Retina (tissue), 1 donor: ENCODE measurements around the gene CHTF18.

ENCODE experiments used
- DNase-seq: peaks from one replicate; pipeline ENCODE4 v3.0.0-alpha.2; 2016

Gene CHTF18

DNA sequence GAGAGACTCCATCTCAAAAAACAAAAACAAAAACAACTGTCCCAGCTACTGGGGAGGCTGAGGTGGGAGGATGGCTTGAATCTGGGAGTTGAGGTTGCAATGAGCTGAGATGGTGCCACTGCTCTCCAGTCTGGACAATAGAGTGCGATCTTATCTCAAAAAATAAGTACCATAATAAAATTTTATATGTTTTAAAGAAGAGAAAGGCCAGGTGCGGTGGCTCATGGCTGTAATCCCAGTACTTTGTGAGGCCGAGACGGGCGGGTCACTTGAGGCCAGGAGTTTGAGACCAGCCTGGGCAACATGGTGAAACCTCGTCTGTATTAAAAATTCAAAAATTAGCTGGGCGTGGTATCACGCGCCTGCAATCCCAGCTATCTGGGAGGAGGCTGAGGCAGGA is 11.6 kb upstream of the CHTF18 start:
- DNase-seq: no peak

DNA sequence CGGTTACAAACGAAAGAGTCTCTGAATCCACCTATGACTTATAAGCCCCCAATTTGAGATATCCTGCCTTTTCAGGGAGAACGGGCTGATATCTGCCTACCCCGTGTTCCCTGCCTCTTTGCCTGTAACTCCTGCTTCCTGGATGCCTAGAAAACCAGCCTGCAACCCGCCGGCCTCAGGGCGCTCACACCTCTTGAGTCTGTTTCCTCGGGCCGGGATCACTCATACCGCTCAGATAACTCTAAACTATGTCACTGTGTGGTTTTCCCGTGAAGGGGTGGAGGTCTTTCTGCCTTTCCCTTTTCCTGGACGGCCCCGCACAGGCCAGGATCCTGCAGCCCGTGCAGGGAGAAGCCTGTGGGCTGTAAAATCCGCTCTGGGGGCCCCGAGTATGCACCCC is 10.6 kb upstream of the CHTF18 start:
- no peak for DNase-seq

DNA sequence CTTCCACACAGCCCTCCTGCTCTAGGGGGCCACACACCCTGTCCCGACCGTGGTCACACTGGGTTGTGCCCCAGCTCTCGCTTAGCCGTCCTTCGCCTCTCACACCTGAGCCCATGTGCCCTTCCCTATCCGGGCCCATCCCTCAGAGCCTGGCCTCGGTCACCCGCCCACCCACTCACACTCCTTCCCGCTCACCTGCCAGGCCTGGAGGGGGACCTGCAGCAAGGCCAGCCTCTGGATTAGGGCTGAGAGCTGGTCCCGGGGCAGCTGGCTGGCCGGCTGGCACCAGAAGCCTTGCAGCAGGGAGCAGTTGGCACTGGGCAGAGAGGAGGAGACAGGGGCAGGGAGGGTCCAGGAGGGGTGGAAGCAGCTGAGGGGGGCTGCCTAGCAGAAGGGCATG is 10.0 kb upstream of the CHTF18 start:
- no peak for DNase-seq

DNA sequence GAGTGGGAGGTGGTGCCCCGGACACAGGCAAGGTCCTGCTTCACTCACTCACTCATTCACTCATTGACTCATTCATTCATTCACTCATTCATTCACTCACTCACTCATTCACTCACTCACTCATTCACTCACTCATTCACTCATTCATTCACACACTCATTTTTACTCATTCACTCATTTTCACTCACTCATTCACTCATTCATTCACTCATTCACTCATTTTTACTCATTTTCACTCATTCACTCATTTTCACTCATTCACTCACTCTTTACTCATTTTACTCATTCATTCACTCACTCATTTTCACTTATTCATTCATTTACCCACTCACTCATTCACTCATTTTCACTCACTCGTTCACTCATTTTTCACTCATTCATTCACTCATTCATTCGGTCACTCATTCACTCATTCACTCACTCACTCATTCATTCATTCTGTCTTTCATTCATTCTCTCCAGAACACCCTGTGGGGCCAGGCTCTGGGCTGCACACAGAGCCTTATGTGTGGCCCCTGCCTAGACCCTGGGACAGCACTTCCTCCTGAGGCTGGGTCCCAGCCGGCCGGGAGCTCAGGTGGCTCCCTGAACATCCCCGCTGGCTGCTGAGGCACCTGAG is 9.4 kb upstream of the CHTF18 start:
- DNase-seq: no peak

DNA sequence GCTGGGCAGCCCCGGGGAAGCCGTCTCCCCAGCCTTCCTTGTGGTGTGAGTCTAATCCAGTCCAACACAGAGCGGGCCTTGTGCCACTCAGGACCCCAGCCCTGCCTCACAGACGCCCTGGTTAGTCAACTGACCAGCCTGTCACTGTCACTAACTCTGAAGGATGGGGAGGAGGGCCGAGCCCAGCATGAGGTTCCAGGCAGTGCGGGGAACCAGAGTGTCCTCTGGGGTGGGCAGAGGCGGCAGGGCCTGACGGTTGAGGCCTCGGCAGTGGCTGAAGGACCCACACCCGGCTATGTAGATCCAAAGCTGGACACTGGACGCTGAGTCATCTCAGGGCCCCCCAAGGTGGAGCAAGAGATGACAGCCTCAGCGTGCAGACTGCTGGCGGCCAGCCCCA is 8.9 kb upstream of the CHTF18 start:
- no peak for DNase-seq

DNA sequence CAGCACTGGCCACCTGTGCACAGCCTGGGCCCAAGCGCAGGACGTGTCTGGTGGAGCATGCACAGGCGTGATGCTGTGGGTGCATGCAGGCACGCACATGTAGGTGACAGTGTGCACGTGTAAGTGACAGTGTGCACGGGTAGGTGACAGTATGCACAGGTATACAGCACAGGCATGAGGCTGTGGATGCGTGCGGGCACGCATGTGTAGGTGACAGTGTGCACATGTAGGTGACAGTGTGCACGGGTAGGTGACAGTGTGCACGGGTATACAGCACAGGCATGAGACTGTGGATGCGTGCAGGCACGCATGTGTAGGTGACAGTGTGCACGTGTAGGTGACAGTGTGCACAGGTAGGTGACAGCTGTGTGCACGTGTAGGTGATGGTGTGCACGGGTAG is 8.1 kb upstream of the CHTF18 start:
- DNase-seq: no peak

DNA sequence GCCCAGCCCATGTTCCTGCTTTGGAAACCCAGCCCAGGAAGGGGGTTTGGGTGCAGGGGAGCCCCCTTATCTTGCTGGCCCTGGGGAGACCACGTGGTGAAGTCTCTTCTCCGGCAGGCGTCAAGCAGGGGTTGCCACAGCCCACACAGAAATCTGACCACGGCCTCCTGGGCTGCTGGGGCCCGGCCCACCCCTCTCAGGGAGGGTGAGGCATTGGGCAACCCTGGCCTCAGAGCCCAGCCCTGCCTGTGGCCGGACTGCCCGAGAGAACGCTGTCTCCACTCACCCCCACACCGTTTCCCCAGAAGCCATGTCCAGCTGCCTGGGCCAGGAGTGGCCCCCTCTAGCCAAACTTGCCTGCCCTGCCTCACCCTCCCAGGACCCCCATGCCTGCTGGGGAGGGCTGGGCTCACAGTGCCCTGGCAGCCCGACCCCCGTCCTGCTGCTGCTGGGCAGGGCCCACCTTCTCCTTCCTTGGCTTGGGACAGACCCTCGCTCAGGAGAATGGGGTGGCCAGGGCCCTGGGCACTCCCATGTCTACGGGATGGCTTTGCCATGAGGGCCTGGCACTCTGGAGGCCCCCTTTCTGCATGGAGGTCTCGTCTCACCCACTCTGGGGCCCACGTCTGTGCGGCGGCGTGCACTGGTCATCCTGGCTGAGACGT is 6.9 kb upstream of the CHTF18 start:
- DNase-seq: no peak

DNA sequence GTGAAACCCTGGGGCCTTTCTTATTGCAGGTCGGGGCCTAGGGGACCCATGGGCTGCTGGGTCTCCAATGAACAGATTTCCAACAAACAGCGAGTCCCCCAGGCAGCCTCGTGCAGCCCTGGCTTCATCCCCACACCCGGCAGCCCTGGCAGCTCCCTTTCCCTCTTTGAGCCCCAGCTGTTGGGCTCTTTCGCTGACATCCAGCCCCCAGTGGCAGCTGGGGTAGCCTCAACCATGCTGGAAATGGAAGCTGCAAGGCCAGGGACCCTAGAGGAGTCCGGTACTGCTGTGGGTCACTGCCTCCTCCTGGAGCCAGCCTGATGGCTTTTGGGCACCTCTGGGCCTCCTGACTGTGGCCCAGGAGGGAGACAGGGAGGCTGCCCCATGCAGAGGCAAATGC is 6.2 kb upstream of the CHTF18 start:
- DNase-seq: no peak

DNA sequence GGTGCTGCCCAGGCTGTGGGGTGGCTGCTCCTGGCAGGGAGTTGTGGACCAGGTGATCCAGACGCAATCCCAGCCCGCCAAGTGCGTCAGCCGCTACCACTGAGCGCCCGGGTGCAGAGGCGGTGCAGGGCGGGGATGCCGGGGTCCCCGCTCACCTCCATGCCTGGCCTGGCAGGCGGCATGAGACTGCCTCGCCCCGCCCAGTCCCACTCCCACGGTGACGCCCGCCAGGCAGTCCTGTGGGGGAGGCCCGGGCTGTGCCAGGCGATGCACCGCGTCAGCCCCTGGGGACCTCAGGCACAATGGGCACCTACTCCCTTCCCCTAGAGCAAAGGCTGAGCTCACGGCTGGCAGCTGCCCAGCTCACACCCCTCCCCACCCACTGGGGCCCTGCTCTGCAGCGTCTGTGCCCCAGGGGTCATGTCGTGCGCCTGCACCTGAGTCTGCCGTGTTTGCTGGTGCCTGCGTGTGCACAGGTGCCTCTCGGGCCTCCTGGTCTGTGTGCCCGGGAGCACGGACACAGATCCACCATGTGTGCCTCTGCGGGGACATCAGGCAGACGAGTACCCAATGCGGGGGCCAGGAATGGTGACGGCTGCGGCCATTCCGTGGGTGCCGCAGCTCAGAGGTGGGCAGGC is 5.5 kb upstream of the CHTF18 start:
- no peak for DNase-seq

DNA sequence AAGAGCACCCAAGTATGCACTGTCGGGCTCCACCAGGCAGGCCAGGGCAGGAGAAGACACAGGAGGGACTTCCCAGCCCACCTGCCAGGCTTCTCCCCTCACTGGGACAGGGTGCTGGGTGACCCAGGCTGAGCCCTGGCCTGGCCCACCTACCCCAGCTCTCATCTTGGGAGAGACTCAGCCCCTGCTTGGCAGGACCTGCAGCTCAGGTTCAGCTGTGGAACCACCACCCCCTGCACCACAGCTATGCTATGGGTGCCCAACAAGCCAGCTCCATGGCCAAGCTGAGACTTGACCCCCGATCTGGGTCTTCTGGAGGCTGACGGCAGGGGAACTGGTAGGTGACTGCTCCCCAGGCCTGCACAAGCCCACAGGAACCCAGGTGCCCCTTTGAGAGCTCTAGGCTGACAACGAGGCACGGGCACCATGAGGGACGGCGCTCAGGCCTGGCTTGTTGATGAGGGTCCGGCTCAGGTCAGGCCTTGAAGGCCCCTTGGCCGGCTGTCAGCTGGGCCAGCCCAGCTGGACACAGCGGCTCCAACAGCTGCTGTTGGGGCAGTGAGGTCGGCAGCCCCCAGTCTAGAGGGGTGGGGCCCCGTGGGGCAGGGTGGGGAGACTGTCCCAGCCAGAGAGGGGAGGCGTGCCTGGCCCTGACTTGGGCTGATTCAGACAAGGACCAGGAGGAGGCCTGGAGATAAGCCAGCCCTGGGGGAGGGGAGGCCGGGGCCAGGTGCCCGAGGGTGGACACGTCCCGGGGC is 4.8 kb upstream of the CHTF18 start:
- no peak for DNase-seq

DNA sequence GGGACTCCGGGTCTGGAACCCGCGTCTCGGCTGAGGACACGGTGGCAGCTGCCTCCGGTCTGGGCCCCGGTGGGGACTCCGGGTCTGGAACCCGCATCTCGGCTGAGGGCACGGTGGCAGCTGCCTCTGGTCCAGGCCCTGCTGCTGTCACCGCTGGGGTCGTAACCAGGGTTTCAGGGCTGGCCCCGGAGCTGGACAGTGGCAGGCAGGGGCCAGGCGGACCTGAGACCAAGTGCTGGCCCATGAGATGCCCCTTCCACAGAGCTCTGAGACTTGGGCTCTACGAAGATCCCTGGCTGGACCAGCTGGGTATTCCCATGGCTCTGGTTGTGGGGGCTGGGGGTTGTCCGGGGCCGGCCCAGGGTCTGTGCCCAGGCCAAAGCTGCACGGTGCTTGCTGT is 4.0 kb upstream of the CHTF18 start:
- no peak for DNase-seq

DNA sequence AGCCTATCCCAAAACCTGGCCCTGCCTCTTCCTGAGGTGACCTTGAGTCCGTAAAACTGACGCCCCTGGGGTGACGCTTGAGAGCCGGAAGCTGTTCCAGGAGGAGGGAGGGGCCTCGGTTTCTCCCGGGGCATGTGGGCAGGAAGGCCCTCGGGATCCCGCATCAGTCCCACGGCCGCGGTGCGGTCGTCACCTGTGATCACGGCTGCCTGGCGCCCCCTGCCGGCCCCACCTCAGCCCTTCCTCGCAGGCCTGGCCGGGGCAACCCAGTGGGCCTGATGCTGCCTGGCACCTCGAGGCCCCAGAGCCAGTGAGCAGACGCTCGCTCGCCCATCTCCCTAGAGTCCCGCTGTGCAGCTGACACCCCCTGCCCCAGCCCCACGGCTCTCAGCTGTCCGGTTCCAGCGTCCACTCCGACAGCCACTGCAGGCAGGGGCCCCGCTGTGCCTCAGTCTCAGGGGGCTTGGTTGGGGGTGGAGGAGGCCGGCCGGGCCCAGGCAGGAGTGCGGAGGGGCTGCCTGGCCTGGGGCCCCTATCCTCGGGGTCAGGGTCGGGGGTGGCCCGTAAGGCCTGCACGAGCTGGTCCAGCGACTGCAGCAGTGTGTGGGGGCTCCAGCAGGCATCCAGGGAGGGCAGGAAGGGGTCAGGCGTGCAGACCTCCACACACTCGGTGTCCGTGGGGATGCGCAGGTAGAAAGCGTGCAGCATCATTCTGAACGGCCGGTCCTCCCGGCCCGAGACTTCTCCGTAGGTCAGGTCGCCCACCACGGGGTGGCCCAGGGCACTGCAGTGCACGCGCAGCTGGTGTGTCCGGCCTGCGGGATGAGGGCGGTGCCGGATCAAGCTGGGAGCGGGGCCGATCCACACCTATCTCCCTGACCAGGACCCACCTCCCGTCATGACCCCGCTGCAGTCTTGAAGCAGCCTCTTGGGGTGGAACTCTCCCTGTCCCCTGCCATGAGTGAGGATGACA is 2.6 kb upstream of the CHTF18 start:
- peak; percentile 69 for DNase-seq

DNA sequence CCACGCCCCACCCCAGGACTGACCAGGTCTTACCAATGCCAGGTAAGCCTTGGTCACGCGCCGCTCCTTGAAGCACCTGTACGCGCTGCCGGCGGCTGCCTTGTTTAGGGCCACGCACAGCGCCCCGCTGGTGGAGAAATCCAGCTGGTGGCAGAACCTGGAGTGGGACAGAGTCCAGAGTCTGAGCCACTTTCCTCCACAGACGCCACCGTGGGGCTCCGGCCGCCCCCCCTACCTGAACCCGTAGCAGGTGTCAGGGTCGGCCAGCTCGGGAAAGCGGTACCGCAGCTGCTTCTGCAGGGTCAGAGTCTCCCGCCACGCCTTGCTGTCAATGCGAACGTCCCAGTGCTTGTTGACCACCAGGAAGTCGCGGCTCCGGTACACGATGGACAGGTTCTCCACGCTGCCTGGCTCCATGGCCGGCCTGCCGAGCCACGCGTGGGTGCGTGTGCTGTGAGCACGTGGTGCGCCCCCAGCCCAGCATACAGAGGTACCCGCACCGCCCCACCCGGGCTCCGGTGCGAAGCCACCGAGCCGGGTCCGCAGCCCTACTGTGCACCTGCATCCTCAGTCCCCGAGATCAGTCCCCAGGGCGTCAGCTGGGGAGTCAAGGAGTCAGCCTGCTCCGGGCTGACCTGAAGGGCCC is 976 bp upstream of the CHTF18 start:
- DNase-seq: no peak

DNA sequence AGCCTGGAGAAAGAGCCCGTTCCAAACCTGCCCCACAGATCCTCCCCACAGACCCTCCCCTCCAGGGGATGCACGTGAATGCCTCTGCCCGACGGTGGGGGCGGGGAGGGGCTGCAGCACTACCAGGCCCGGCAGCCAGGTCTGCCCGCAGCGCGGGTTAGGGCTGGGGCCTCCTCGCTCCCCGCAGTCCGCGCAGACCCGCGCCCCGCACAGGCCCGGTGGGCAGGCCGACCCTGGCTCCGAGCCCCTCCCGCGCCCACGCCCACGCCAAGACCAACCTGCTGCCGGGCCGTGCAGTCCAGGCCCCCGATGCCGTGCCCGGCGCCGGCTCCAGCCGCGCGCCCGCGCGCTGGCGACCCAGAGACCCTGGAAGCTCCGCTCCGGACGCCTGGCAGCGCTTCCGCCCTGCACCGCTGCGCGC is 432 bp upstream of the CHTF18 start, which contains the start of gene RPUSD1:
TSS of gene RPUSD1 (minus strand) at position 404 of the 421 bp plus-strand sequence. CDS start 644 bp downstream, outside the sequence.
- peak; percentile 40 for DNase-seq

DNA sequence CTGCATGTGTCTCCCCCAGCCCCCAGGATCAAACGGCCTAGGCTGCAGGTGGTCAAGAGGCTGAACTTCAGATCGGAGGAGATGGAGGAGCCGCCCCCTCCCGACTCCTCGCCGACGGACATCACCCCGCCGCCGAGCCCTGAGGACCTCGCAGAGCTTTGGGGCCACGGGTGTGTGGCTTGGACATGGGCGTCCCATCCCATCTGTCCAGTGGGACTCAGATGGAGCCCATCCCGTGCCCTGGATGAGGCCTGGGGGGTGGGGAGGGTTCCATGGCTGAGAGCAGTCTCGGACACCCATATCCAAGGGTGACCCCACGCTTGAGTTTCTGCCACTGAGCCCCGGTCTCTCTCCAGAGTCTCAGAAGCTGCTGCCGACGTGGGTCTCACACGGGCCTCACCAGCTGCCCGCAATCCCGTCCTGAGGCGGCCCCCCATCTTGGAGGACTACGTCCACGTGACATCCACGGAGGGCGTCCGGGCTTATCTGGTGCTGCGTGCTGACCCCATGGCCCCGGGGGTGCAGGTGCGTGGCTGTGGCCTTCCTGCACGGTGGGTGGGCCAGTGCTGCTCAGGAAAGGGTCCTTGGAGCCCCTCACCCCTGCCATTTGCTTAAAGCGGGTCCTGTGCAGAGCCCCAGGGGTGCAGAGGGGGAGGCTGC is 901 bp downstream of the CHTF18 start:
- no peak for DNase-seq

DNA sequence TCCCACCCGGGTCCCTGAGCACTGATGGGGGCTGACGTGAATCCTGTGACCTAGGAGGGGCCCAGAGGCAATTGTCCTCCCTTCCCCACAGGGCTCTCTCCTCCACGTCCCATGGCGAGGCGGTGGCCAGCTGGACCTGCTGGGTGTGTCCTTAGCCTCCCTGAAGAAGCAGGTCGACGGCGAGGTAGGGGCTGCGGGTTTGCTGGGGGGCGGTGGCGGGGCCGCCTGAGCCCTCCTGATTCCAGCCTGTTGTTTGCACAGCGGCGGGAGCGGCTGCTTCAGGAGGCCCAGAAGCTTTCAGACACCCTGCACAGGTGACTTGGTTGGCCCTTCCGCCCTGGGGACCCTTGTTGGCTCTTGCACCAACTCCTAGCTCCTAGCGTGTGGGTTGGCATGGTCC is 1.7 kb downstream of the CHTF18 start:
- no peak for DNase-seq

DNA sequence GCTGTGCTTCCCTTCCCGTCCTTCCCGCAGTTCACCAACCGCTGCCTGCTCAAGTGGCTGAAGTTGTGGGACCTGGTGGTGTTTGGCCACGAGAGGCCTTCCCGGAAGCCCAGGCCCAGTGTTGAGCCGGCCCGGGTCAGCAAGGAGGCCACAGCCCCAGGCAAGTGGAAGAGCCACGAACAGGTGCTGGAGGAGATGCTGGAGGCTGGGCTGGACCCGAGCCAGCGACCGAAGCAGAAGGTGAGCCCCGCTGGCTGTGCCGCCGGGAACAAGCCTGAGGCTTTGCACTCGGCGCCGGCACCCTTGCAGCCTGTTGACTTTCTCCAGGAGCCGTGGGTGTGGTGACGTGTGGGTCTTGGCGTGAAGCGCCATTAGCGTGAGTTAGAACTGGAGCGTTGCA is 2.7 kb downstream of the CHTF18 start:
- no peak for DNase-seq

DNA sequence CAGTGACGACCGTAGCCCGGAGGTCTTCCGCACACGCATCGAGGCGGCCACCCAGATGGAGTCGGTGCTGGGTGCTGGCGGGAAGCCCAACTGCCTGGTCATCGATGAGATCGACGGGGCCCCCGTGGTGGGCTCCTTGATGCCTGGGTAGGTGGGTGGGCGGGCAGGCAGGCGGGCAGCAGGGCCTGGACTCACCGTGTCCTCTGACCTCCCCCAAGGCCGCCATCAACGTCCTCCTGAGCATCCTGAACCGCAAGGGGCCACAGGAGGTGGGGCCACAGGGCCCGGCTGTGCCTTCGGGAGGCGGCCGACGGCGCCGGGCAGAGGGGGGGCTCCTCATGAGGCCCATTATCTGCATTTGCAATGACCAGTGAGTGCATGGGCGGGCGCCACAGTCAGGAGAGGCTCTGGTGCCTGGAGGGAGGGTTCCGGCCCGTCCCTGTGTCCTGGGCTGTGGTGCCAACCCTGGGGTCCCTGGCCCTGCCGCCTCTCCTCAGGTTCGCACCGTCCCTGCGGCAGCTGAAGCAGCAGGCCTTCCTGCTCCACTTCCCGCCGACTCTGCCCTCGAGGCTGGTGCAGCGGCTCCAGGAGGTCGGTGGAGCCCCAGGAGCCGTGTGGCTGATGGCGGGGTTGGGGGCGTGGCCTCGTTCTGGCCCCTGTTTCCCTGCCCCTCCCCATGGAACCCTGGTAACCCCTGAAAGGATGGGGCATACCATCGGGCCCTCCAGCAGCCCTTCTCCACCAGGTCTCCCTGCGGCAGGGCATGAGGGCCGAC is 4.0 kb downstream of the CHTF18 start:
- DNase-seq: no peak

DNA sequence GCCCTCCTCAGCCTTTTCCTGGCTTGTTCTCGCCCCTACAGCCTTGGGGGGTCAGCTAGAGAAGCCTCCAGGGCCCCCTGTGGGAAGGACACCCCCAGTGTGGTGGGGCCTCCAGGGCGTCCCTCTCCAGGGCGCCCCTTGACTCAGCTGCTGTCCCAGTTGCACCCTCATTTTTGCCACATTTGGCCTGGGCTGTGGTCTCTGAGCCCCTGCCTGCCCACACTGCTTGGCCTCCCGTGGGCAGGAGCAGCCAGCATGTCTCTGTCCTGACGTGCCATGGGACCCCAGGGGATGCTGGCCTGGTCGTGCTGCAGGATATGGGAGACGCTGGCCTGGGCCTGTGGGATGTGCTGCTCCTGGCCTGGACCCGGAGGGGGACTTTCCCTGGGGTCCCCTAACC is 5.0 kb downstream of the CHTF18 start:
- no peak for DNase-seq

DNA sequence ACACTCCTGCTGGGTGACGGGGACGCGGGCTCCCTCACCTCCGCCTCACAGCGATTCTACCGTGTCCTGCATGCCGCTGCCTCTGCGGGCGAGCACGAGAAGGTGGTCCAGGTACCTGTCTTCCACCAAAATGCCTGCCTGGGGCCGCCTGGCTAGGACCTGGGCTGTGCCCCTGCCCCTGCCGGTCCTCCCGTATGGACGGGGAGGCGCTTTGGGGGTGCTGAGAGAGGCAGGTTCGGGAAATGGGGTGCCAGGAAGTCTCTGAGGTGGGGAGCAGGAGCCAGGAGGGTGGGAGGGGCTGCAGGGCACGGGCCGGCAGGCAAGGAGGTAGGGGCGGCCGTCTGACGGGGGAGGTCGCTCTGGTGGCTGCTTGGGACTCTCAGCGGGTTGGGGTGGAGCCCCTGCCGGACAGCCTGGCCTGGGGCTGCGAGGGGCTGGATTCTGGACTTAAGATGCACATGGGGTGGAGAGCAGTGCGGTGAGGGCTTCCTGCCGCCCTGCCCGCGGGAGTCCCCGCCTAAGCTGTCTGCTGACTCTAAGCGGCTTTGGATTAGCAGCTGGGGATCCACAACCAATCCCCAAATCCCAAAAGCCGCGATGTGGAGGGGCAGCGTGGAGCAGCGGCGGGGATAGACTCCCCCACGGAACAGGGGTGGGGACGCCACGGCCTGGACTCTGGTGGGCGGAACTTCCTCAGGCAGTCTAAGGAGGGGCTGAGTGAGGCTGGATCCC is 5.8 kb downstream of the CHTF18 start:
- DNase-seq: no peak
